ENCODE results near the gene SLC25A10. TPM values are rescaled to one million over a fixed set of nuclear protein-coding genes. Genes with fewer than 3 reads are reported as not detected.

SLC25A10 gene
- polyA plus RNA-seq (2012; ENCODE audit: low read depth, missing spikeins) = 14.0 TPM

- DNase-seq (ENCODE audit: insufficient read length, low spot score) (peak; percentile 94), FAIRE-seq (peak; percentile 71)
- TF ChIP-seq TAF1 (IDR thresholded peaks at IDR 0.05; ENCODE audit: low read depth, low read length) (0 out of 2 replicates have a peak, but pooled peaks have one; percentile 29), POLR2AphosphoS5 (IDR thresholded peaks at IDR 0.05; ENCODE audit: low read depth, low read length) (no peak)
Observed at GRCh38 chr17:81711814-81712467, at the start of gene SLC25A10. TSS of gene SLC25A10 (plus strand) at chr17:81712284. CDS start at chr17:81712427, 143 bp downstream.

- TF ChIP-seq SPI1 (IDR thresholded peaks at IDR 0.05; ENCODE audit: low read depth, low read length) (no peak), POLR2A (IDR thresholded peaks at IDR 0.05; ENCODE audit: low read depth, low read length) (peak; percentile 33; the same call in 1 of the 2 replicates), POLR2AphosphoS5 (IDR thresholded peaks at IDR 0.05; ENCODE audit: low read depth, low read length) (0 out of 2 replicates have a peak, but pooled peaks have one; percentile 41)
- DNase-seq (ENCODE audit: insufficient read length, low spot score) = no peak
- no peak for FAIRE-seq
Observed at GRCh38 chr17:81664051-81664470, 48.0 kb upstream of the SLC25A10 start.

GRCh38 chr17:81665205-81666091 lies 46.6 kb upstream of the SLC25A10 start:
- FAIRE-seq (peak; percentile 87), DNase-seq (ENCODE audit: insufficient read length, low spot score) (peak; percentile 67)
- TF ChIP-seq PAX5 (IDR thresholded peaks at IDR 0.05; ENCODE audit: insufficient read depth, low read length, severe bottlenecking) = no peak
- no peak for TF ChIP-seq SPI1 (IDR thresholded peaks at IDR 0.05; ENCODE audit: low read depth, low read length)
- TF ChIP-seq POLR2AphosphoS5 (IDR thresholded peaks at IDR 0.05; ENCODE audit: low read depth, low read length) = peak; percentile 54
- peak; percentile 45; the same call in 1 of the 2 replicates for TF ChIP-seq POU2F2 (IDR thresholded peaks at IDR 0.05; ENCODE audit: low read depth, low read length)
- TF ChIP-seq POLR2A (IDR thresholded peaks at IDR 0.05; ENCODE audit: low read depth, low read length) = peak; percentile 66; the same call in 1 of the 2 replicates
- TF ChIP-seq TAF1 (IDR thresholded peaks at IDR 0.05; ENCODE audit: low read depth, low read length) = peak; percentile 78

GRCh38 chr17:81666092-81666341 lies 46.1 kb upstream of the SLC25A10 start:
- FAIRE-seq (no peak), DNase-seq (ENCODE audit: insufficient read length, low spot score) (no peak)
- TF ChIP-seq POLR2A (IDR thresholded peaks at IDR 0.05; ENCODE audit: low read depth, low read length) = no peak
- no peak for TF ChIP-seq TAF1 (IDR thresholded peaks at IDR 0.05; ENCODE audit: low read depth, low read length)
- no peak for TF ChIP-seq POLR2AphosphoS5 (IDR thresholded peaks at IDR 0.05; ENCODE audit: low read depth, low read length)
- no peak for TF ChIP-seq SPI1 (IDR thresholded peaks at IDR 0.05; ENCODE audit: low read depth, low read length)
- TF ChIP-seq PAX5 (IDR thresholded peaks at IDR 0.05; ENCODE audit: insufficient read depth, low read length, severe bottlenecking) = no peak
- no peak for TF ChIP-seq POU2F2 (IDR thresholded peaks at IDR 0.05; ENCODE audit: low read depth, low read length)

GRCh38 chr17:81666342-81667191 lies 45.5 kb upstream of the SLC25A10 start, which contains the start of the genes CCDC137 and OXLD1:
TSS of gene CCDC137 (plus strand) at chr17:81666737. CDS start at chr17:81666767, 30 bp downstream.
TSS of gene OXLD1 (minus strand) at chr17:81666605. CDS start at chr17:81666577, 28 bp downstream.
- DNase-seq (ENCODE audit: insufficient read length, low spot score) (peak; percentile 98), FAIRE-seq (peak; percentile 98)
- TF ChIP-seq PAX5 (IDR thresholded peaks at IDR 0.05; ENCODE audit: insufficient read depth, low read length, severe bottlenecking) = peak; percentile 39
- peak; percentile 90 for TF ChIP-seq SPI1 (IDR thresholded peaks at IDR 0.05; ENCODE audit: low read depth, low read length)
- peak; percentile 94 for TF ChIP-seq TAF1 (IDR thresholded peaks at IDR 0.05; ENCODE audit: low read depth, low read length)
- peak; percentile 67; the same call in 1 of the 2 replicates for TF ChIP-seq POU2F2 (IDR thresholded peaks at IDR 0.05; ENCODE audit: low read depth, low read length)
- TF ChIP-seq POLR2AphosphoS5 (IDR thresholded peaks at IDR 0.05; ENCODE audit: low read depth, low read length) = peak; percentile 97
- TF ChIP-seq POLR2A (IDR thresholded peaks at IDR 0.05; ENCODE audit: low read depth, low read length) = peak; percentile 97

- DNase-seq (ENCODE audit: insufficient read length, low spot score) (no peak), FAIRE-seq (no peak)
- TF ChIP-seq PAX5 (IDR thresholded peaks at IDR 0.05; ENCODE audit: insufficient read depth, low read length, severe bottlenecking) = no peak
- TF ChIP-seq TAF1 (IDR thresholded peaks at IDR 0.05; ENCODE audit: low read depth, low read length) = no peak
- TF ChIP-seq POU2F2 (IDR thresholded peaks at IDR 0.05; ENCODE audit: low read depth, low read length) = no peak
- TF ChIP-seq SPI1 (IDR thresholded peaks at IDR 0.05; ENCODE audit: low read depth, low read length) = no peak
- TF ChIP-seq POLR2AphosphoS5 (IDR thresholded peaks at IDR 0.05; ENCODE audit: low read depth, low read length) = no peak
- TF ChIP-seq POLR2A (IDR thresholded peaks at IDR 0.05; ENCODE audit: low read depth, low read length) = no peak
Observed at GRCh38 chr17:81667754-81668153, 44.3 kb upstream of the SLC25A10 start.

- FAIRE-seq (no peak), DNase-seq (ENCODE audit: insufficient read length, low spot score) (no peak)
- TF ChIP-seq POLR2A (IDR thresholded peaks at IDR 0.05; ENCODE audit: low read depth, low read length) (no peak), SPI1 (IDR thresholded peaks at IDR 0.05; ENCODE audit: low read depth, low read length) (no peak), PAX5 (IDR thresholded peaks at IDR 0.05; ENCODE audit: insufficient read depth, low read length, severe bottlenecking) (no peak), TAF1 (IDR thresholded peaks at IDR 0.05; ENCODE audit: low read depth, low read length) (no peak), POLR2AphosphoS5 (IDR thresholded peaks at IDR 0.05; ENCODE audit: low read depth, low read length) (no peak), POU2F2 (IDR thresholded peaks at IDR 0.05; ENCODE audit: low read depth, low read length) (no peak)
Observed at GRCh38 chr17:81672504-81672903, 39.6 kb upstream of the SLC25A10 start.

- DNase-seq (ENCODE audit: insufficient read length, low spot score) = no peak
- FAIRE-seq = no peak
- TF ChIP-seq TAF1 (IDR thresholded peaks at IDR 0.05; ENCODE audit: low read depth, low read length) = no peak
- TF ChIP-seq POLR2AphosphoS5 (IDR thresholded peaks at IDR 0.05; ENCODE audit: low read depth, low read length) = no peak
- no peak for TF ChIP-seq POLR2A (IDR thresholded peaks at IDR 0.05; ENCODE audit: low read depth, low read length)
- TF ChIP-seq SPI1 (IDR thresholded peaks at IDR 0.05; ENCODE audit: low read depth, low read length) = no peak
- no peak for TF ChIP-seq PAX5 (IDR thresholded peaks at IDR 0.05; ENCODE audit: insufficient read depth, low read length, severe bottlenecking)
- TF ChIP-seq POU2F2 (IDR thresholded peaks at IDR 0.05; ENCODE audit: low read depth, low read length) = no peak
Observed at GRCh38 chr17:81672954-81673353, 39.1 kb upstream of the SLC25A10 start.

All from GM12891 (cell line).